Psoas muscle (tissue), 8 donors: ENCODE data around the gene CAPN1. TPM values are rescaled to one million over a fixed set of nuclear protein-coding genes. Genes with fewer than 3 reads are reported as not detected.

Source experiments
- ATAC-seq, 4 donors: fragments of 200-7000 bp; cut with Tn5 transposase; one replicate each; pipeline ENCODE4 v1.9.1; 2020; ENCODE audit warnings: moderate library complexity in 3 of 4, mild to moderate bottlenecking in 2 of 4
- DNase-seq, 2 donors: peaks; one replicate each; pipeline ENCODE4 v3.0.0-alpha.2; 2020
- H3K27ac ChIP-seq: fragments of 200-600 bp; one replicate; pipeline ENCODE4 v1.8.0; 2022
- H3K27me3 ChIP-seq, 3 donors: fragments of 200-600 bp in 1 of 3; one replicate each; pipeline versions ENCODE4 v1.6.1 to v1.8.0; 2013 to 2022; ENCODE audit warnings: low read length in 2 of 3, mild to moderate bottlenecking in 2 of 3, moderate library complexity in 1 of 3; ENCODE audit not compliant: insufficient read depth in 3 of 3
- H3K36me3 ChIP-seq, 2 donors: fragments of 200-600 bp in 1 of 2; one replicate each; pipeline versions ENCODE4 v1.6.1 to v1.8.0; 2013 to 2022; ENCODE audit warnings: low read depth in 1 of 2, mild to moderate bottlenecking in 1 of 2, moderate library complexity in 1 of 2; ENCODE audit not compliant: insufficient read depth in 1 of 2
- H3K4me1 ChIP-seq: fragments of 200-600 bp; one replicate; pipeline ENCODE4 v1.8.0; 2022
- H3K4me3 ChIP-seq: fragments of 200-600 bp; one replicate; pipeline ENCODE4 v1.8.0; 2022; ENCODE audit warnings: mild to moderate bottlenecking
- H3K9me3 ChIP-seq: fragments of 200-600 bp; one replicate; pipeline ENCODE4 v1.8.0; 2022
- WGBS, 3 donors: extraction: QIAGEN DNeasy Blood & Tissue Kit; methylation state at CpG; one replicate each; pipeline versions ENCODE4 v1.1.6 to v1.1.7; 2013; 5-methylcytosine and 5-hydroxymethylcytosine counted together
- intact Hi-C, 2 donors: fragments of 100-400 bp; cut with DNase I; formaldehyde crosslinking; loops; one replicate each; pipeline versions ENCODE4 v1.11.0 to v1.14.2; 2022
- polyA plus RNA-seq, 3 donors: library from polyadenylated mRNA; stranded (reverse); fragments of 200-250 nt; gene quantifications; one replicate each; pipeline ENCODE4 v1.2.3, GENCODE V29; 2013
- total RNA-seq, 4 donors: library from RNA; stranded (reverse); fragmentation: NEBNext Ultra II Directional in 2 of 4; extraction: Animal tissue kit (Norgen Biotek cat#: 25700) in 2 of 4; gene quantifications; one replicate each; pipeline versions ENCODE4 v1.2.1 to v1.2.4, GENCODE V29; 2021 to 2023
- TF ChIP-seq, protein P1 (sequence below): fragments of 200-600 bp; IDR thresholded peaks from one replicate; pipeline ENCODE4 v1.8.0; 2022; ENCODE audit warnings: antibody characterized with exemption
- donor health status: healthy with polysubstance abuse.
- donor health status: DM: no; HTN: no; CAD: no; lungs with moderate emphysema.
- donor health status: Bipolar disorder and iron deficiency.
- donor health status: healthy.
- donor health status: DM: yes; HTN: yes; CAD: no.
- donor health status: DM: no; HTN: no; CAD: no.
- donor health status: DM: no; HTN: no; CAD: no.
- donor health status: DM: yes; HTN: yes; CAD: no.

The CAPN1 gene
- total and polyA plus RNA-seq, 7 donors: 65.7 to 105 (median 83.2) TPM

DNA sequence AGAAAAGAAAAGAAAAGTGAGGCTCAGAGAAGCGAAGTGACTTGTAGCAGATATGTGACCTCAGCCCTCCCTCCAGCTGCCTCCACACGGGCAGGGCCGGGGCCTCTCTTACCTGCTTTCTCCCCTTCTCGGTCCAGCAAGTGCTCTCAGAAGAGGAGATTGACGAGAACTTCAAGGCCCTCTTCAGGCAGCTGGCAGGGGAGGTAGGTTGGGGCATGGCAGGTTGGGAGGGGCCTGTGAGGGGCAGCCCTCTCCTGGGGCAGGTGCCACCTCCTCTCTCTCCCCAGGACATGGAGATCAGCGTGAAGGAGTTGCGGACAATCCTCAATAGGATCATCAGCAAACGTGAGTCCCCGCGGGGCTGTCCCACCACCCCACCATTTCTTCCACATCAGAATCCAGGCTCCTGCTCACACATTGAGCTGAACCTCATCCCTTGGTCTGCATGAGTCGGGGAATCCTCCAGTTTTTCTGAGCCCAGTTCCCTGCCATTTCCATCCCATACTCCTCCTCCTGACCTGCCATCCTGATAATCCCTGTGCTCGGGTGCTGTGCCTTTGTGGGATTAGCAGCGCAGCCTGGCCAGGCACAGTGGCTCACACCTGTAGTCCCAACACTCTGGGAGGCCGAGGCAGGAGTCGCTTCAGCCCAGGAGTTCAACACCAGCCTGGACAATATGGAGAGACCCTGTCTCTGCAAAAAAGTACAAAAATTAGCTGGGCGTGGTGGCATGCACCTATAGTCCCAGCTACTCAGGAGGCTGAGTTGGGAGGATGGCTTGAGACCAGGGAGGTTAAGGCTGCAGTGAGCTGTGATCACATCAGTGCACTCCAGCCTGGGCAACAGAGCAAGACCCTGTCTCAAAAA is 26.4 kb downstream of the CAPN1 start:
- WGBS, 3 donors: 86 to 89% (median 89%) methylated on average over 15 to 16 of the region's 16 CpGs
- H3K27me3 ChIP-seq: no peaks in the 10 kb centered on the region
- H3K36me3 ChIP-seq: peaks cover 0 to 88% of the 10 kb centered on the region in 2 donors
- no peaks in the 10 kb centered on the region for H3K4me1 ChIP-seq
- no peaks in the 10 kb centered on the region for H3K9me3 ChIP-seq
- DNase-seq (no peak), ATAC-seq (no peak)
- no peak overlapping the region for H3K27ac ChIP-seq
- no peak overlapping the region for H3K4me3 ChIP-seq
- TF ChIP-seq, protein P1, sequence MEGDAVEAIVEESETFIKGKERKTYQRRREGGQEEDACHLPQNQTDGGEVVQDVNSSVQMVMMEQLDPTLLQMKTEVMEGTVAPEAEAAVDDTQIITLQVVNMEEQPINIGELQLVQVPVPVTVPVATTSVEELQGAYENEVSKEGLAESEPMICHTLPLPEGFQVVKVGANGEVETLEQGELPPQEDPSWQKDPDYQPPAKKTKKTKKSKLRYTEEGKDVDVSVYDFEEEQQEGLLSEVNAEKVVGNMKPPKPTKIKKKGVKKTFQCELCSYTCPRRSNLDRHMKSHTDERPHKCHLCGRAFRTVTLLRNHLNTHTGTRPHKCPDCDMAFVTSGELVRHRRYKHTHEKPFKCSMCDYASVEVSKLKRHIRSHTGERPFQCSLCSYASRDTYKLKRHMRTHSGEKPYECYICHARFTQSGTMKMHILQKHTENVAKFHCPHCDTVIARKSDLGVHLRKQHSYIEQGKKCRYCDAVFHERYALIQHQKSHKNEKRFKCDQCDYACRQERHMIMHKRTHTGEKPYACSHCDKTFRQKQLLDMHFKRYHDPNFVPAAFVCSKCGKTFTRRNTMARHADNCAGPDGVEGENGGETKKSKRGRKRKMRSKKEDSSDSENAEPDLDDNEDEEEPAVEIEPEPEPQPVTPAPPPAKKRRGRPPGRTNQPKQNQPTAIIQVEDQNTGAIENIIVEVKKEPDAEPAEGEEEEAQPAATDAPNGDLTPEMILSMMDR: no peak
- intact Hi-C loops: no loop called here

GRCh38 chr11:65208785-65209710 is 27.3 kb downstream of the CAPN1 start:
- no peak overlapping the region for H3K4me3 ChIP-seq
- intact Hi-C loops: no loop called here
- WGBS, 3 donors: 77 to 80% (median 78%) methylated on average over 12 to 13 of the region's 13 CpGs
- TF ChIP-seq, protein P1: no peak
- H3K9me3 ChIP-seq: no peaks in the 10 kb centered on the region
- ATAC-seq (no peak), DNase-seq (no peak)
- H3K4me1 ChIP-seq: no peaks in the 10 kb centered on the region
- H3K27ac ChIP-seq: no peak overlapping the region
- H3K36me3 ChIP-seq: peaks cover 0 to 79% of the 10 kb centered on the region in 2 donors
- no peaks in the 10 kb centered on the region for H3K27me3 ChIP-seq

DNA sequence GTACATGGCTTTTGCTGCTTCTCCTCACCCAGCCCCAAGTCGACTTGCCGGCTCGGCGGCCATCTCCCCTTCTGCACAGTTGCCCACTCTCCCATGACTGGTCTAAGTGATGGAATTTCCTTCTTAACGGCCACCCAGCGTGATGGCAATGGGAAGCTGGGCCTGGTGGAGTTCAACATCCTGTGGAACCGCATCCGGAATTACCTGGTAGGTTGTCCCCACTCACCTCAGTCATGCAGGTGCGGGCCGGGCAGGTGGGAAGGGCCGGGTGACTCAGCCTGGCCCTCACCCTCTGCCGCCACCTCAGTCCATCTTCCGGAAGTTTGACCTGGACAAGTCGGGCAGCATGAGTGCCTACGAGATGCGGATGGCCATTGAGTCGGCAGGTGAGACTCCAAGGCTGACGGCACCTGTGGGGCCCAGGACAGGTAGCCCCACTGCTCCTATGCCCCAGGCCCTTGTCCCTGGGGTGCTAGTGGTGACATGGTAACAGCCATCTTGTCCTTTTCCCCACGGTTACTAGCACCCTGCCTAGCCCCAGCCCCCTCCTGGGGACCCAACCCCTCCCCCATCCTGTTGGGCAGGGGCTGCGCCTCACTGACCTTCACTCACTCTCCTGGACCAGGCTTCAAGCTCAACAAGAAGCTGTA is 28.1 kb downstream of the CAPN1 start:
- DNase-seq (no peak), ATAC-seq (no peak)

GRCh38 chr11:65210361-65210731 is 28.6 kb downstream of the CAPN1 start:
- H3K36me3 ChIP-seq: peaks cover 0 to 68% of the 10 kb centered on the region in 2 donors
- intact Hi-C loops: no loop called here
- no peak overlapping the region for H3K27ac ChIP-seq
- no peak for DNase-seq
- no peaks in the 10 kb centered on the region for H3K27me3 ChIP-seq
- ATAC-seq: no peak
- H3K4me1 ChIP-seq: no peaks in the 10 kb centered on the region
- H3K9me3 ChIP-seq: no peaks in the 10 kb centered on the region
- no peak overlapping the region for H3K4me3 ChIP-seq
- 83 to 85% (median 85%) methylated on average over 14 of the region's 14 CpGs for WGBS, 3 donors
- TF ChIP-seq, protein P1: no peak

More for the DNA sequence above, 28.1 kb downstream of the CAPN1 start:
- WGBS, 3 donors: 88 to 95% (median 91%) methylated on average over 19 to 20 of the region's 20 CpGs
- no peaks in the 10 kb centered on the region for H3K27me3 ChIP-seq
- no peaks in the 10 kb centered on the region for H3K4me1 ChIP-seq
- peaks cover 0 to 73% of the 10 kb centered on the region in 2 donors for H3K36me3 ChIP-seq
- TF ChIP-seq, protein P1: no peak
- no peaks in the 10 kb centered on the region for H3K9me3 ChIP-seq
- intact Hi-C loops: no loop called here
- no peak overlapping the region for H3K27ac ChIP-seq
- H3K4me3 ChIP-seq: no peak overlapping the region
